HCT116 (cell line): Measurements from ENCODE around the gene RNF208. TPM values are rescaled to one million over a fixed set of nuclear protein-coding genes. Genes with fewer than 3 reads are reported as not detected.

ENCODE experiments used
- ATAC-seq: fragments of 200-7000 bp; cut with Tn5 transposase; 2 replicates; pipeline ENCODE4 v1.9.1; 2020; ENCODE audit warnings: mild to moderate bottlenecking, moderate library complexity
- BruUV-seq: library from RNA; stranded (reverse); fragments of 400-500 nt; replicated peaks from 2 replicates; lab custom pipeline; 2021; lab: Mats Ljungman, UMichigan
- CTCF ChIA-PET: fragments of 300-600 bp; sonication (Branson Sonifier 250); formaldehyde crosslinking; loops from one replicate; lab custom pipeline; 2021; ENCODE audit warnings: antibody characterized with exemption; lab: Charles Lee
- POLR2A ChIA-PET: fragments of 300-600, 350-600 bp; sonication (Branson Sonifier 250); formaldehyde crosslinking; loops from one replicate; lab custom pipeline; 2021; ENCODE audit warnings: antibody characterized with exemption; lab: Charles Lee
- RAD21 ChIA-PET, 2 experiments: fragments of 300-600 bp; sonication (Branson Sonifier 250); formaldehyde crosslinking; loops; one replicate each; lab custom pipeline; 2023; ENCODE audit warnings: low total read pairs in 2 of 2; ENCODE audit not compliant: uncharacterized antibody in 2 of 2, unreplicated experiment in 2 of 2, low non-redundant PET in 1 of 2; lab: Charles Lee
- DNase-seq: peaks from one replicate; pipeline ENCODE4 v3.0.0-alpha.2; 2010; ENCODE audit warnings: low read depth, low spot score
- H2AFZ ChIP-seq: fragments of 200-600 bp; shearing (Covaris generic), sonication (generic); 2 replicates; pipeline ENCODE4 v1.6.1; 2017; ENCODE audit warnings: low read depth, mixed run types, mixed read lengths, antibody characterized with exemption, low read length; ENCODE audit not compliant: poor library complexity, severe bottlenecking
- H3K27ac ChIP-seq: 2 replicates; pipeline ENCODE4 v1.5.1; 2012; ENCODE audit warnings: low read depth, low read length
- H3K27me3 ChIP-seq: fragments of 200-600 bp; sonication (generic); 2 replicates; pipeline ENCODE4 v1.6.1; 2016; ENCODE audit warnings: mixed run types, low read length, mixed read lengths; ENCODE audit not compliant: insufficient read depth
- H3K36me3 ChIP-seq, 2 experiments: fragments of 200-500 bp in 1 of 2; fragments of 200-600 bp in 1 of 2; sonication (Bioruptor generic) in 1 of 2; sonication (generic) in 1 of 2; 2 replicates each; pipeline versions ENCODE4 v1.5.1 to v1.6.1; 2014 to 2016; ENCODE audit warnings: low read length in 2 of 2, inconsistent platforms in 1 of 2, mixed read lengths in 1 of 2, mixed run types in 1 of 2; ENCODE audit not compliant: insufficient read depth in 2 of 2, control insufficient read depth in 1 of 2
- H3K4me1 ChIP-seq, 2 experiments: fragments of 200-600 bp in 1 of 2; sonication (generic) in 1 of 2; 2 replicates each; pipeline versions ENCODE4 v1.5.1 to v1.6.1; 2012 to 2017; ENCODE audit warnings: low read length in 2 of 2, inconsistent platforms in 1 of 2, mild to moderate bottlenecking in 1 of 2, mixed read lengths in 1 of 2, mixed run types in 1 of 2, moderate library complexity in 1 of 2; ENCODE audit not compliant: insufficient read depth in 2 of 2, control insufficient read depth in 1 of 2
- H3K4me2 ChIP-seq: fragments of 200-600 bp; sonication (generic); 2 replicates; pipeline ENCODE4 v1.6.1; 2017; ENCODE audit warnings: mixed run types, low read length, mixed read lengths
- H3K4me3 ChIP-seq, 2 experiments: fragments of 200-600 bp in 1 of 2; sonication (generic) in 1 of 2; replicated peaks in 1 of 2; 2 replicates each; pipeline ENCODE4 v1.5.1; 2011 to 2016; ENCODE audit warnings: low read length in 2 of 2, control low read depth in 1 of 2, low read depth in 1 of 2, mild to moderate bottlenecking in 1 of 2, mixed read lengths in 1 of 2, mixed run types in 1 of 2
- H3K79me2 ChIP-seq: fragments of 200-600 bp; sonication (generic); 2 replicates; pipeline ENCODE4 v1.6.1; 2017; ENCODE audit warnings: mild to moderate bottlenecking, mixed run types, low read length, moderate library complexity, mixed read lengths; ENCODE audit not compliant: insufficient read depth
- H3K9ac ChIP-seq: fragments of 200-600 bp; sonication (generic); 2 replicates; pipeline ENCODE4 v1.6.1; 2016; ENCODE audit warnings: low read length, mixed read lengths
- H3K9me2 ChIP-seq: fragments of 200-600 bp; sonication (generic), shearing (Covaris generic); 2 replicates; pipeline ENCODE4 v1.6.1; 2017; ENCODE audit warnings: mixed run types, mild to moderate bottlenecking, moderate library complexity; ENCODE audit not compliant: insufficient read depth
- H3K9me3 ChIP-seq, 2 experiments: fragments of 200-500 bp in 1 of 2; fragments of 200-600 bp in 1 of 2; sonication (Bioruptor generic) in 1 of 2; sonication (generic) in 1 of 2; 2 replicates each; pipeline ENCODE4 v1.6.1; 2014 to 2017; ENCODE audit warnings: low read length in 2 of 2, mixed read lengths in 2 of 2, inconsistent platforms in 1 of 2, low read depth in 1 of 2, mild to moderate bottlenecking in 1 of 2, mixed run types in 1 of 2, moderate library complexity in 1 of 2; ENCODE audit not compliant: control insufficient read depth in 1 of 2, insufficient read depth in 1 of 2
- H4K20me1 ChIP-seq: fragments of 200-600 bp; sonication (generic), shearing (Covaris generic); 2 replicates; pipeline ENCODE4 v1.6.1; 2017; ENCODE audit warnings: mixed run types, mild to moderate bottlenecking, moderate library complexity; ENCODE audit not compliant: insufficient read depth
- ELF1 ChIP-seq: IDR thresholded peaks from 2 replicates; pipeline ENCODE4 v1.6.1; 2012; ENCODE audit warnings: low read depth, borderline replicate concordance
- intact Hi-C: fragments of 100-400 bp; cut with micrococcal nuclease; formaldehyde crosslinking; loops from 2 replicates; pipeline ENCODE4 v1.10.0; 2022
- total RNA-seq: library from RNA; stranded (reverse); gene quantifications from one replicate; pipeline ENCODE4 v1.2.1, GENCODE V29; 2021; ENCODE audit not compliant: unreplicated experiment
- TF ChIP-seq, protein P1 (sequence below): IDR thresholded peaks from 2 replicates; pipeline ENCODE4 v1.6.1; 2012
- TF ChIP-seq, protein P2 (sequence below): IDR thresholded peaks from 2 replicates; pipeline ENCODE4 v1.6.1; 2012
- TF ChIP-seq, protein P3 (sequence below): IDR thresholded peaks from 2 replicates; pipeline ENCODE4 v1.6.1; 2011; ENCODE audit warnings: mild to moderate bottlenecking, low read length, moderate library complexity; ENCODE audit not compliant: insufficient replicate concordance; ENCODE audit errors: extremely low read depth

RNF208 gene
- total RNA-seq, 1 experiment from 2014 or later: 26.1 TPM

DNA sequence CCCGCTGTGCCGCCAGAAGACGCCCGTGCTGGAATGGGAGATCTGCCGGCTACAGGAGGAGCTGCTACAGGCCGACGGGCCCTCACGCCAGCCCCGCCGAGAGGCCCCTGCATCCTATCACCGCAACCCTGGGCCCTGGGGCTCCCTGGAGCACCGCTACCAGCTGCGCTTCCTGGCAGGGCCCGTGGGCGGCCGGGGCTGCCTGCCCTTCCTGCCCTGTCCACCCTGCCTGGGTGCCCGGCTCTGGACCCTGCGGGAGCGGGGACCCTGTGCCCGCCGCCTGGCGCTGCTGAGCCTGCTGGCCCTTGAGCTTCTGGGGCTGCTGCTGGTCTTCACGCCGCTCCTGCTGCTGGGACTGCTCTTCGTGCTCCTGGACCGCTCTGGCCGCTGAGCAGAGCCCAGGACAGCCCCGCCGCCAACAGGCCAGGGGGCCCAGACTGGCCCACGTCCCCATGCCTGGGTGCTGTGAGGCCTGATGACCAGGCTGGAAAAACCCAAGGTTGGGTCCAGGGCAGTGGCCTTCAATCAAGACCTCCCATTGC is 3.8 kb downstream of the RNF208 start:
- Histone ChIP-seq H3K4me3 (peak overlapping the region; percentile 45 to 46; a peak in 2 of 4 replicates), H3K27ac (peak overlapping the region; percentile 94), H4K20me1 (no peaks in the 10 kb centered on the region), H3K36me3 (no peaks in the 10 kb centered on the region), H3K9me3 (no peaks in the 10 kb centered on the region), H3K9me2 (no peaks in the 10 kb centered on the region), H3K4me2 (peak overlapping the region; percentile 77), H3K9ac (peak overlapping the region; percentile 46), H2AFZ (no peak overlapping the region), H3K27me3 (no peaks in the 10 kb centered on the region), H3K4me1 (peaks cover 28 to 63% of the 10 kb centered on the region in 2 experiments), H3K79me2 (no peaks in the 10 kb centered on the region)
- ATAC-seq (no peak), DNase-seq (no peak)
- ChIA-PET RAD21 (no interaction called here), POLR2A (interaction anchor here (1.0 to 1.2 kb wide), 2 partner anchors 9 to 23 kb away, joined by 3 to 7 read pairs; partner anchors contain the start of genes RNF224 and TUBB4B), CTCF (interaction anchor here (1.1 kb wide), 1 partner anchor 67 kb away, joined by 4 read pairs; no protein-coding TSS in a partner anchor)
- TF ChIP-seq, protein P1, sequence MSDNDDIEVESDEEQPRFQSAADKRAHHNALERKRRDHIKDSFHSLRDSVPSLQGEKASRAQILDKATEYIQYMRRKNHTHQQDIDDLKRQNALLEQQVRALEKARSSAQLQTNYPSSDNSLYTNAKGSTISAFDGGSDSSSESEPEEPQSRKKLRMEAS: no peak
- TF ChIP-seq, protein P2, sequence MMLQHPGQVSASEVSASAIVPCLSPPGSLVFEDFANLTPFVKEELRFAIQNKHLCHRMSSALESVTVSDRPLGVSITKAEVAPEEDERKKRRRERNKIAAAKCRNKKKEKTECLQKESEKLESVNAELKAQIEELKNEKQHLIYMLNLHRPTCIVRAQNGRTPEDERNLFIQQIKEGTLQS: no peak
- TF ChIP-seq, protein P3, sequence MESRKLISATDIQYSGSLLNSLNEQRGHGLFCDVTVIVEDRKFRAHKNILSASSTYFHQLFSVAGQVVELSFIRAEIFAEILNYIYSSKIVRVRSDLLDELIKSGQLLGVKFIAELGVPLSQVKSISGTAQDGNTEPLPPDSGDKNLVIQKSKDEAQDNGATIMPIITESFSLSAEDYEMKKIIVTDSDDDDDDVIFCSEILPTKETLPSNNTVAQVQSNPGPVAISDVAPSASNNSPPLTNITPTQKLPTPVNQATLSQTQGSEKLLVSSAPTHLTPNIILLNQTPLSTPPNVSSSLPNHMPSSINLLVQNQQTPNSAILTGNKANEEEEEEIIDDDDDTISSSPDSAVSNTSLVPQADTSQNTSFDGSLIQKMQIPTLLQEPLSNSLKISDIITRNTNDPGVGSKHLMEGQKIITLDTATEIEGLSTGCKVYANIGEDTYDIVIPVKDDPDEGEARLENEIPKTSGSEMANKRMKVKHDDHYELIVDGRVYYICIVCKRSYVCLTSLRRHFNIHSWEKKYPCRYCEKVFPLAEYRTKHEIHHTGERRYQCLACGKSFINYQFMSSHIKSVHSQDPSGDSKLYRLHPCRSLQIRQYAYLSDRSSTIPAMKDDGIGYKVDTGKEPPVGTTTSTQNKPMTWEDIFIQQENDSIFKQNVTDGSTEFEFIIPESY: no peak
- TF ChIP-seq ELF1: no peak
- BruUV-seq: no TSS peak
- intact Hi-C loops: no loop called here
